Measurements from ENCODE around the gene CFAP61. TPM values are rescaled to one million over a fixed set of nuclear protein-coding genes. Genes with fewer than 3 reads are reported as not detected.
A peak's percentile ranks its signal among the peaks of the same experiment; 100 is the strongest.

The CFAP61 gene
- polyA plus RNA-seq, 1 experiment, result not detected

DNA sequence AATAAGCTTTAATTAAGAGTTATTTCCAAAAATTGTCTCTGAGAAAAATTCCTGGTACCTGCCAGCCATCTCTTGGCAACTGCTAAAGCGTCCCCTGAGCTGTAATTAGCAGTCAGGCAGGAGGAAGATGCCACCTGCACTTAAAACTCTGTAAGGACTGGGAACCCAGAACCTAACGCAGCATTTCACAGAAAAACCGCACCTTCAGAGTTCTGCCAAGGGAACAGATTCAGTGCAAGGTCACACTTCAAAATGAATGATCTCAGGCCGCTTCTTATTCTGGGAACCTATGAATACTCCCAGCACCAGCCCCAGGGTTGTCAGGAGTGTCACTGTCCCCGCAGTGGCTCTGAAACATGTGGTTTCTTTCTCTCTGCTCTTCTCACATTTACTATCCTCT is 352.3 kb downstream of the CFAP61 start:
- DNase-seq (ENCODE audit: low read depth), result no peak
- CTCF ChIA-PET, result interaction anchor here (2.1 kb wide), 1 partner anchor 42 kb away, joined by 5 read pairs; no protein-coding TSS in a partner anchor
- Histone ChIP-seq H3K36me3 (ENCODE audit: control insufficient read depth, insufficient read depth, low read length) (no peaks in the 10 kb centered on the region), H3K4me3 (ENCODE audit: low read depth, low read length) (no peak overlapping the region), H3K27me3 (ENCODE audit: control insufficient read depth, insufficient read depth, low read length) (no peaks in the 10 kb centered on the region)
- TF ChIP-seq, protein P1, sequence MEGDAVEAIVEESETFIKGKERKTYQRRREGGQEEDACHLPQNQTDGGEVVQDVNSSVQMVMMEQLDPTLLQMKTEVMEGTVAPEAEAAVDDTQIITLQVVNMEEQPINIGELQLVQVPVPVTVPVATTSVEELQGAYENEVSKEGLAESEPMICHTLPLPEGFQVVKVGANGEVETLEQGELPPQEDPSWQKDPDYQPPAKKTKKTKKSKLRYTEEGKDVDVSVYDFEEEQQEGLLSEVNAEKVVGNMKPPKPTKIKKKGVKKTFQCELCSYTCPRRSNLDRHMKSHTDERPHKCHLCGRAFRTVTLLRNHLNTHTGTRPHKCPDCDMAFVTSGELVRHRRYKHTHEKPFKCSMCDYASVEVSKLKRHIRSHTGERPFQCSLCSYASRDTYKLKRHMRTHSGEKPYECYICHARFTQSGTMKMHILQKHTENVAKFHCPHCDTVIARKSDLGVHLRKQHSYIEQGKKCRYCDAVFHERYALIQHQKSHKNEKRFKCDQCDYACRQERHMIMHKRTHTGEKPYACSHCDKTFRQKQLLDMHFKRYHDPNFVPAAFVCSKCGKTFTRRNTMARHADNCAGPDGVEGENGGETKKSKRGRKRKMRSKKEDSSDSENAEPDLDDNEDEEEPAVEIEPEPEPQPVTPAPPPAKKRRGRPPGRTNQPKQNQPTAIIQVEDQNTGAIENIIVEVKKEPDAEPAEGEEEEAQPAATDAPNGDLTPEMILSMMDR (IDR thresholded peaks at IDR 0.05; ENCODE audit: insufficient read depth, low read depth, low read length), result no peak
- POLR2A ChIA-PET, result no interaction called here

DNA sequence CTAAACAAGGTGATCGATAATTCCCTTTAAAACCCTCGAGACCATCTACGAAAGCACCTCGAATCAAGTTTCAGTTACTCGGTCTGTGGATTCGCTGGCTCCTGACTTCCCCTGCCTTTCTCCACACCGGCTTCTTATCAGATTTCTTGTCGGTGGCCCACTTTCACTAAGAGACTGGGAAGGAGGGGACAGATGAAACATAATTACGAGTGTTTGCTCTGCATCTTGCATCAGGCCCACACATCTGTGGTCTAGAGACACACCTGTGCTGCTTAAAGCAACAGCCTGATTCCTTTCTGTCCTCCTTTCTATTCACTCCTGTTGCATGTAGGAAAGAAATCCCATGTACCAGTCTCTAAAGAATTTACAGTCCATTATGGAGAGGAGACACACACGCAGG is 353.3 kb downstream of the CFAP61 start:
- Histone ChIP-seq H3K4me3 (ENCODE audit: low read depth, low read length) (no peak overlapping the region), H3K36me3 (ENCODE audit: control insufficient read depth, insufficient read depth, low read length) (no peaks in the 10 kb centered on the region), H3K27me3 (ENCODE audit: control insufficient read depth, insufficient read depth, low read length) (no peaks in the 10 kb centered on the region)
- TF ChIP-seq, protein P1 (IDR thresholded peaks at IDR 0.05; ENCODE audit: insufficient read depth, low read depth, low read length), result no peak
- ChIA-PET CTCF (no interaction called here), POLR2A (no interaction called here)
- no peak for DNase-seq (ENCODE audit: low read depth)

DNA sequence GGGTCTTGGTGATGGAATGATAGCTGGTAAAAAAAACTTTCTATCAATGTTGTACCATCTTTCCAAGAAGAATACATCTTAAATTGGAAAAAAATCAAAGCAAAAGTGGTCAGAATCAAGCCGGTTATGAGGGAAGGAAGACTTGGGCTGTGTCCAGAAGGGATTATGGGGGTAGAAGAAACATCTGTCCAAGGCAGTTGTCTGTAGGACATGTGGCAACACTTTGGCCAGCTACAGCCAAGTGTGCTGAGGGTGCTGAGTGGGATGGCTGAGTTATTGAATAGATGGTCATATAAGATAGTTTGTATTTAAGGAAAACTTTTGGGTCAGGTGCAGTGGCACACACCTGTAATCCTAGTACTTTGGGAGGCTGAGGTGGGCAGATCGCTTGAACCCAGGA is 354.0 kb downstream of the CFAP61 start:
- DNase-seq (ENCODE audit: low read depth), result no peak
- ChIA-PET POLR2A (no interaction called here), CTCF (interaction anchor here (1.4 to 2.0 kb wide), 3 partner anchors 13 to 46 kb away, joined by 4 to 13 read pairs (median 6); no protein-coding TSS in a partner anchor)
- Histone ChIP-seq H3K4me3 (ENCODE audit: low read depth, low read length) (no peak overlapping the region), H3K36me3 (ENCODE audit: control insufficient read depth, insufficient read depth, low read length) (no peaks in the 10 kb centered on the region), H3K27me3 (ENCODE audit: control insufficient read depth, insufficient read depth, low read length) (no peaks in the 10 kb centered on the region)
- TF ChIP-seq, protein P1 (IDR thresholded peaks at IDR 0.05; ENCODE audit: insufficient read depth, low read depth, low read length), result no peak

DNA sequence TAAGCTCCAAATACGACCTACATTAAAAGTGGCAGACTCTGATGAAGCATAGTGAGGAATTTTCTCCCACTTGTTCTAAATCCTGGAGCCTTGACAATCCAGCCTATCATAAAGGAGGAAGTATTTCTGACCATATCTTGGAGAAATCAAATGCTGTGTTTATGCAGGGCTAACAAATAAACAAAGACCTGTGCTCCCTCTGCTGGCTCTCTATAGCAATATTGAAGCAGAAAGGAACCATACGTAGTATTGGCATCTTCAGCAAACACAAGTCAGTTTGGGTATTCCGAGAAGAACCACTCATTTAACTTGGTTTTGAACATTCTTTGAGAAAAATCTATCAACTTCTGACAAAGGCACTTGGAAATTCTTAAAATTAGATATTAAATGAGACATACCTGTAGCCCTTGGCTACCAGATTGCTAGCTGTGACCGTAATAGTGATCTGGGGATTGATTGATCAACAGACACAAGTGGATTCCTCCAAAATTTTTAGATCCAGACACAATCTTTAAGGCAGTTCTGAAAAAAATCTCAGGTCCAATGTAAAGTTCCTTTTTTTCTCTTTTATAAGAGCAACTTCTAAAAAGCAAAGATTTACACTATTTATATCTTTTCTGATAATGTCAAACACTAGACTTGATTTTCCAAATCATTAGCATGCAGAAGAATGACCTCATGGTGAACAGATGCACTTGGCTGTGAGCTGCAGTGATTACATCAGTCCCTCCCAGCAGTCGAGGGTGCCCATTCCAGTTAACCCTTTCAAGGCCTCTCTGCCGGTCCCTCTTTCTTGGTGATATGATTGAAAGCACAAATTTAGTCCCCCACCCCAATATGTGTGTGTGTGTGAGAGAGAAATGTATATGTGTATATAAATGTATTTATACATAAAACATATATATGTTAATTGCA is 355.8 kb downstream of the CFAP61 start:
- Histone ChIP-seq H3K27me3 (ENCODE audit: control insufficient read depth, insufficient read depth, low read length) (no peaks in the 10 kb centered on the region), H3K4me3 (ENCODE audit: low read depth, low read length) (no peak overlapping the region), H3K36me3 (ENCODE audit: control insufficient read depth, insufficient read depth, low read length) (no peaks in the 10 kb centered on the region)
- TF ChIP-seq, protein P1 (IDR thresholded peaks at IDR 0.05; ENCODE audit: insufficient read depth, low read depth, low read length), result peak; percentile 47
- DNase-seq (ENCODE audit: low read depth), result no peak
- CTCF ChIA-PET, result interaction anchor here (0.6 to 2.0 kb wide), 7 partner anchors 10 to 49 kb away, joined by 3 to 13 read pairs (median 4); no protein-coding TSS in a partner anchor
- POLR2A ChIA-PET, result no interaction called here

DNA sequence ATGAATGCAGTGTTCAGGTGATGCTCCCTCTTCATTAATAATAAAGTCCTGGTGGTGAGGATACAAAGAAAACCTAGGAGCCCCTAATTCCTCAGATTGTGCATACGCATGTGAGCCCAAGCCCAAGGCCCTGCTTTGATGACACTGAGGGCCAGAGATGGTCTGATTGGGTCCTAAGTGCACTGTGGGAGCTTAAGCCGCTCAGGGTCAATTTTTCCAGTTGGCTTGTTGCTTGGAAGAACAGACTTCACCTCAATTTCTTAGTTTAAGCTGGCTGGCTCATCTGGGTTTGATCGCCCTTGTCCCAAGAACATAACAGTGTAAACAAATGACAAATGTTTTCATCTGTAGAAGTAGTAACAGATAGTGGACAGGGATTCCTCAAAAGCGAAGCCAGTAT is 357.0 kb downstream of the CFAP61 start:
- ChIA-PET CTCF (interaction anchor here (0.6 to 1.5 kb wide), 3 partner anchors 9 to 177 kb away, joined by 3 to 5 read pairs (median 4); no protein-coding TSS in a partner anchor), POLR2A (no interaction called here)
- DNase-seq (ENCODE audit: low read depth), result no peak
- no peaks in the 10 kb centered on the region for H3K27me3 ChIP-seq (ENCODE audit: control insufficient read depth, insufficient read depth, low read length)
- H3K4me3 ChIP-seq (ENCODE audit: low read depth, low read length), result no peak overlapping the region
- no peaks in the 10 kb centered on the region for H3K36me3 ChIP-seq (ENCODE audit: control insufficient read depth, insufficient read depth, low read length)
- TF ChIP-seq, protein P1 (IDR thresholded peaks at IDR 0.05; ENCODE audit: insufficient read depth, low read depth, low read length), result no peak

All from BJ (cell line).